ENCODE data around the gene TMEM179B.

- TF ChIP-seq CTCF (conservative IDR thresholded peaks at IDR 0.05 in 1 of 2, IDR thresholded peaks at IDR 0.05 in 1 of 2; ENCODE audit: low read depth in 1 of 2, low read length in 2 of 2) (no peak), EZH2 (IDR thresholded peaks at IDR 0.05; ENCODE audit: low read length, missing control alignments) (no peak)
Observed at GRCh38 chr11:62817129-62817528, 29.9 kb downstream of the TMEM179B start.

Data from fibroblast of lung (primary cell).